Superior temporal gyrus (tissue), 1 donor: ENCODE results near the gene GLDC.
"Not testable (repeated sequence)": the region's sequence is repeated elsewhere in the genome, so short reads cannot be mapped to it uniquely, and the experiment has no call there.

Source experiments
- DNase-seq: peaks from one replicate; pipeline ENCODE4 v3.0.0-alpha.2; 2016; ENCODE audit errors: extremely low spot score

GLDC gene

GRCh38 chr9:6566409-6567139 lies 79.0 kb downstream of the GLDC start:
- DNase-seq, result no peak

DNA sequence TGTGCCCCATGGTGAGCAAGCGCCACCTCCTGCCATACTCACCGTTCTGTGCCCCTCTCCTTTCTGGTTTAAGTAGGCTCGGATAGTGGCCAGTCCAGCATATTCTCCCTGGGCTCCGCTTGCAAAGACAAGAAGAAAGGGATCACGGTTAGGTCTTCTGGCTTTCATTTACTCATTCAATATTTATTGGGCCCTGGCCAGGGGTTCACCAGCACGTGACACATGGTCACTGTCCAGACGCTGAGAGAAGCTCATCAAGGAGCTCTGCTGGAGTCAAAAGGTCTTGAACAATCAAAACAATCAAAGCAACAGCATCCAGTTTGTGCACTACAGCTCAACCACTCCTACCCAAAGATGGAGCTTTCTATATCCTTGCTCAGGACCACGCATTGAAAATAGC lies 80.2 kb downstream of the GLDC start:
- no peak for DNase-seq

DNA sequence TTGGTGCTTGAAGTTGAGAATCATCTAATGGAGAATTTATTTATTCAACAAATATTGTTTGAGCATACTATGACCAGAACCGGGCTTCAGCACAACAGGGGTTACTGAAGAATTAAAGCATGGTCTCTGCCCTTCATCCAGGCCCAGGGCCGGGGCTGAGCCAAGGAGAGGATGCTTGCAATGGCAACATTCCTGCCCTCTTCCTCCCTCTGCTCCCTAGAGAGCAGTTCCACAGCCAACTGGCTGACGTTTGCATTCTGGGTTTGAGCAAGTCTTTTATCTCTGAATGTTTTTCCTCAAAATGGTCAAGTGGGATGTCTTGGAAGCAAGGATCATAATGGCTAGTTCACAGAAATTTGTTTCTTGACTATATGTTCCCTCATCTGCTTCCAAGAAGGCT lies 80.7 kb downstream of the GLDC start:
- DNase-seq, result no peak

GRCh38 chr9:6564360-6564759 lies 81.2 kb downstream of the GLDC start:
- DNase-seq, result no peak

- DNase-seq, result no peak
These were observed 82.6 kb downstream of the GLDC start for GRCh38 chr9:6562871-6563430.

GRCh38 chr9:6562201-6562600 lies 83.3 kb downstream of the GLDC start:
- no peak for DNase-seq

GRCh38 chr9:6557883-6558616 lies 87.5 kb downstream of the GLDC start:
- no peak for DNase-seq

DNA sequence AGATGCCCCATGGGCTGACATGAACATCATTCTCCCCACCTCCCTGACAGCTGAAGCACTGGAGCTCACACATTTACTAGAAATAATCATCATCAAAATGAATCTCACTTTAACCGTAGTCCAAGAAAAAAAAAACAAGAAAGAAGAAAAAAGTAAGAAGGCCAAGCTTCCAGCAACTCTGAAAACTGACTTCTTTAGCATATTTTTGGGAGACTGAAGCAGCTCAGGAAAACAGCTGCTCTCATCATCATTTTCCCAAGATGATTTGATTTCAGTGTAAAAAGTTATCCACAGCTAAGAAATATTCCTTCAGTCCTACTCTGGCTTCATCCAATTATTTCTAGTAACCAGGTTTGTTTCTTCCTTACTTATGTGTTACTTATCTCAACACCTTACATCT lies 91.7 kb downstream of the GLDC start:
- no peak for DNase-seq

GRCh38 chr9:6552498-6553121 lies 92.9 kb downstream of the GLDC start:
- no peak for DNase-seq

DNA sequence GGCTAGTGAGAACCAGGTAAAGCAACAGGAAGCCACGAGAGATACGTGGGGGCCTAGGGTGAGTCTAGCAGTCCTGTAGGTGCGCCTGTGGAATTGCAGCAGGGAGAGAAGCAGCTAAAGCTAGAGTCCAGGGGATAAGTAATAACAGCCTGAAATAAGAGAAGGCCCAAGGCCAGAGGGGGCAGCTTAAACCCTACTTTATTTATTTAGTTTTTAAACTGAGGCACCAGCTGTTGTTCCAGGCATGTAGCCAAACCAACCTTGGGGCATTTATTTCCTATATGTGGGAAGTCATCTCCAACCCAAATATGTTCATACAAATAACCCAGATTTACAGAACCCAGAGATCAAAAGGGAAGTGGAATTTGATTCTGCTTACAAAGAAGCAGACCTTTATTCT lies 93.5 kb downstream of the GLDC start:
- no peak for DNase-seq

- DNase-seq, result no peak
These were observed 94.4 kb downstream of the GLDC start for GRCh38 chr9:6551136-6551535.

DNA sequence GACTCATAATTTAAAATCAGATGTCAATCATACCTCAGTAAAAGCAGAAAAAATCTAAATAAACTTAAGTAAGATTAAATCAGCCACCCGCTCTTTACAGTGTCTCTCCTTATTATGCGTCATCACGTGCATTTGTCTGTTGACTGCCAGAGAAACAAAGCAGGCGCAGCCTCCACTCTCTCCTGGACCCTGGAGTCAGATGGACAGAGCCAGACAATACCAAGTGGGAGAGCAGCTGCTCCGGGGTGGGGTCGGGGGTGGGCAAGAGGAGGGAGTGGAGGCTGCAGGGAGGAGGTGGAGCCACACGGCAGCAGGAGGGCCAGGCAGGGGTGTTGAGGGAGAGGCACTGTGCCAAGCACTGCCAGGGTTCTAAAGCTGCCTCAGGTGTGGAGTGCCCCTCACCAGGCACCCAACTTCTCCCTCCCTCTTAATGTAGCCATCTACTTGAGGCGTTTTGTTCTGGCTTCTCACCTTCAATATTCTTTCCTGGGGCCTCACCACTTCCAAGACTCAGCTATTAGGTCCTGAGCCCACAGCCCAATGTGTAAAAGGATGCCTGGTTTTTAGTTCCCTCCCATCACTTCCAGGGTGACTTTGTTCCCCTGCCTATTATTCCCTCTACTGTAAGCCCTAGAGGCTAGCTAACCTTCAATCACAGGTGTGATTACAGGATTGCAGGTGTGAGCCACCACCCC lies 96.3 kb downstream of the GLDC start:
- DNase-seq, result no peak

GRCh38 chr9:6545017-6545691 lies 100.4 kb downstream of the GLDC start:
- DNase-seq, result no peak

- no peak for DNase-seq
These were observed 102.3 kb downstream of the GLDC start for GRCh38 chr9:6543204-6543603.

DNA sequence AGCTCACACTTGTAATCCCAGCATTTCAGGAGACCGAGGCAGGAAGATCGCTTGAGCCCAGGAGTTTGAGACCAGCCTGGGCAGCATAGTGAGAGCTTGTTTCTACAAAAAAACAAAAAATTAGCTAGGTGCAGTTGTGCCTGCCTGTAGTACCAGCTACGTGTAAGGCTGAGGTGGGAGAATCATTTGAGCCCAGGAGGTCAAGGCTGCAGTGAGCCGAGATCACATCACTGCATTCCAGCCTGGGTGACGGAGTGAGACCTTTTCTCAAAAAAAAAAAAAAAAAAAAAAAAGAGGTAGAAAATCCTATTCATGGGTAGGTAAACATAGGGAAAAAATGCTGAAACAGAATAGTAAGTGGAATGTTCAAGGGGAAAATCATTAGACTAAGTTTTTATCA lies 102.9 kb downstream of the GLDC start:
- DNase-seq, result not testable (repeated sequence)

GRCh38 chr9:6538666-6539071 lies 106.9 kb downstream of the GLDC start:
- DNase-seq, result no peak

- DNase-seq, result no peak
These were observed 109.9 kb downstream of the GLDC start for GRCh38 chr9:6535594-6535993.

- no peak for DNase-seq
These were observed 120.0 kb downstream of the GLDC start for GRCh38 chr9:6525326-6526045.

DNA sequence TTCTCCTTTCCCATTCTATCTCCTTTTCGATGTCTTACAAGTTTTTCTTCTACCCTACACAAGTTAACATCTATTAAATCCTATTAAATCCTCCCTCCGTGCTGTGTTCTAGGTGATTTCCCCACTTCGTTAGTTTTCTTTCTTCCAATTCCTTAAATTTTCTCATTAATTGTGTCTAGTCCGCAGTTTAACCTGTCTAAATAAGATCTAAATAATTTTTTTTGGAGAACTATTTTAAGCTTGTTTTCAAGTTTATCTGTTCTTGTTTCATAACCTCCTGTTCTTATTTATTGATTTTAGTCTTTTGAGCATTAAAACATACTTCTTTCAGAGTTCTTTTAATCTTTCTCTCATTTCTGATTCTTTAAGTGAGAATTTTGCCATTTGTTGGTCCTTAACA lies 123.3 kb downstream of the GLDC start:
- DNase-seq, result no peak

GRCh38 chr9:6512085-6512657 lies 133.4 kb downstream of the GLDC start:
- no peak for DNase-seq
